K562 (cell line): ENCODE results near the gene LPIN2. TPM values are rescaled to one million over a fixed set of nuclear protein-coding genes. Genes with fewer than 3 reads are reported as not detected.

Experiments
- BACH1 ChIP-seq: fragments of 200-800 bp; sonication (Bioruptor generic); IDR thresholded peaks from 2 replicates; pipeline ENCODE4 v1.6.1; 2016; ENCODE audit warnings: missing genetic modification characterization, missing compliant biosample characterization
- CEBPB ChIP-seq: fragments of 450-650 bp; IDR thresholded peaks from 2 replicates; pipeline ENCODE4 v1.6.1; 2016; ENCODE audit warnings: missing genetic modification characterization, missing compliant biosample characterization
- CHCHD3 ChIP-seq: fragments of 250-450 bp; sonication (Bioruptor Pico); IDR thresholded peaks from 2 replicates; pipeline ENCODE4 v2.1.2; 2022; ENCODE audit warnings: mild to moderate bottlenecking
- ELF1 ChIP-seq: fragments of 200-800 bp; sonication (Bioruptor generic); IDR thresholded peaks from 2 replicates; pipeline ENCODE4 v1.6.1; 2016; ENCODE audit warnings: missing genetic modification characterization, missing compliant biosample characterization
- FOXP4 ChIP-seq: sonication (generic); formaldehyde crosslinking; IDR thresholded peaks from 2 replicates; pipeline ENCODE4 v1.8.0; 2022; ENCODE audit warnings: mild to moderate bottlenecking, missing genetic modification reagents, borderline replicate concordance
- PHF8 ChIP-seq: fragments of 200-600 bp; sonication (generic); IDR thresholded peaks from 2 replicates; pipeline ENCODE4 v1.6.1; 2012; ENCODE audit warnings: mixed run types, mild to moderate bottlenecking, inconsistent platforms, low read length, moderate library complexity, borderline replicate concordance
- RBM22 ChIP-seq: fragments of 200-400 bp; formaldehyde crosslinking; IDR thresholded peaks from 2 replicates; pipeline ENCODE4 v1.6.1; 2018; ENCODE audit warnings: low read length, low read depth; ENCODE audit not compliant: poor library complexity, severe bottlenecking
- SMAD2 ChIP-seq: fragments of 150-350 bp; IDR thresholded peaks from 2 replicates; pipeline ENCODE4 v1.6.1; 2014; ENCODE audit warnings: low read depth, mild to moderate bottlenecking, low read length
- TEAD1 ChIP-seq, 2 experiments: fragments of 450-650 bp in 1 of 2; sonication (generic) in 1 of 2; formaldehyde crosslinking; IDR thresholded peaks; 2 replicates each; pipeline versions ENCODE4 v1.4.0 to v1.8.0; 2020 to 2022; ENCODE audit warnings: mild to moderate bottlenecking in 2 of 2, missing genetic modification reagents in 1 of 2
- THAP12 ChIP-seq: fragments of 250-450 bp; sonication (Bioruptor Pico); IDR thresholded peaks from 2 replicates; pipeline ENCODE4 v1.9.0; 2021; ENCODE audit warnings: mild to moderate bottlenecking, inconsistent platforms
- THRAP3 ChIP-seq: fragments of 450-650 bp; IDR thresholded peaks from 2 replicates; pipeline ENCODE4 v1.6.1; 2016; ENCODE audit warnings: mild to moderate bottlenecking, inconsistent platforms, borderline replicate concordance
- ZNF318 ChIP-seq, 2 experiments: fragments of 450-650 bp; IDR thresholded peaks; 2 replicates each; pipeline ENCODE4 v1.6.1; 2016; ENCODE audit warnings: mild to moderate bottlenecking in 2 of 2, borderline replicate concordance in 1 of 2, low read depth in 1 of 2, moderate library complexity in 1 of 2
- ZZZ3 ChIP-seq: fragments of 450-650 bp; IDR thresholded peaks from 2 replicates; pipeline ENCODE4 v1.6.1; 2016; ENCODE audit warnings: antibody characterized with exemption, mild to moderate bottlenecking, moderate library complexity
- polyA plus RNA-seq, 8 experiments: library from polyadenylated mRNA; depleted of rRNA in 4 of 8; stranded (reverse) in 5 of 8; unstranded in 3 of 8; fragments of >200 nt; fragmentation: Nextera tagmentation in 2 of 8; fragmentation: Illumina TruSeq in 1 of 8; extraction: Ambion mirVana in 2 of 8; extraction: Trizol in 1 of 8; gene quantifications; 2 replicates each; pipeline versions ENCODE4 v1.2.1 to v1.2.3, GENCODE V29; 2011 to 2014; ENCODE audit warnings: inconsistent platforms in 1 of 8, missing spikeins in 1 of 8
- total RNA-seq, 7 experiments: library from RNA; depleted of rRNA in 6 of 7; stranded (reverse); fragments of >200 nt in 6 of 7; fragmentation: Illumina TruSeq in 2 of 7; extraction: Trizol in 2 of 7; gene quantifications; 2 replicates each; pipeline versions ENCODE4 v1.2.1 to v1.2.3, GENCODE V29; 2011 to 2021; ENCODE audit warnings: low replicate concordance in 1 of 7

Gene LPIN2
- total and polyA plus RNA-seq, 9 of the 15 experiments (the other 6 are each of a cell fraction or from before 2014, with no cell fraction given): 5.2 to 34.8 (median 24.6) TPM

- TF ChIP-seq TEAD1 (CRISPR knock-in tag; IDR thresholded peaks at IDR 0.05) (0 out of 4 replicates have a peak, but pooled peaks of 1 of the 2 experiments have one; percentile 53), CEBPB (tag) (no peak), ZZZ3 (no peak), CHCHD3 (no peak), ZNF318 (IDR thresholded peaks at IDR 0.05; ENCODE audit: borderline replicate concordance in 1 of 2, low read depth in 1 of 2) (no peak), FOXP4 (CRISPR knock-in tag) (no peak), THRAP3 (no peak), SMAD2 (no peak), BACH1 (tag) (no peak), ELF1 (tag) (peak; percentile 7; the same call in 1 of the 2 replicates), RBM22 (no peak), THAP12 (CRISPR knock-in tag) (0 out of 2 replicates have a peak, but pooled peaks have one; percentile 26), PHF8 (no peak)
These were observed at the start of gene LPIN2 (continued) for GRCh38 chr18:3013024-3013804.
